K562 (cell line): ENCODE measurements around the gene ATAD5. TPM values are rescaled to one million over a fixed set of nuclear protein-coding genes. Genes with fewer than 3 reads are reported as not detected.

Experiments
- CAMTA2 ChIP-seq: fragments of 250-450 bp; sonication (Bioruptor Pico); conservative IDR thresholded peaks from 2 replicates; pipeline ENCODE4 v1.5.1; 2022
- DPF2 ChIP-seq: fragments of 450-650 bp; IDR thresholded peaks from 2 replicates; pipeline ENCODE4 v1.6.1; 2016
- EWSR1 ChIP-seq: fragments of 450-650 bp; IDR thresholded peaks from 2 replicates; pipeline ENCODE4 v1.6.1; 2018; ENCODE audit warnings: borderline replicate concordance, mild to moderate bottlenecking, low read depth, moderate library complexity; ENCODE audit not compliant: partially characterized antibody
- GABPB2 ChIP-seq: fragments of 250-450 bp; sonication (Bioruptor Pico); conservative IDR thresholded peaks from 2 replicates; pipeline ENCODE4 v1.5.1; 2021; ENCODE audit warnings: mild to moderate bottlenecking
- GMEB1 ChIP-seq: fragments of 250-450 bp; sonication (Bioruptor Pico); IDR thresholded peaks from 2 replicates; pipeline ENCODE4 v1.4.0; 2020; ENCODE audit warnings: mild to moderate bottlenecking
- HEY1 ChIP-seq: fragments of 250-450 bp; sonication (Bioruptor Pico); IDR thresholded peaks from 2 replicates; pipeline ENCODE4 v1.5.0; 2020; ENCODE audit warnings: mild to moderate bottlenecking, moderate library complexity, borderline replicate concordance
- HOMEZ ChIP-seq: fragments of 250-450 bp; sonication (Bioruptor Pico); IDR thresholded peaks from 2 replicates; pipeline ENCODE4 v1.4.0; 2020; ENCODE audit warnings: mild to moderate bottlenecking, moderate library complexity
- MAFG ChIP-seq: fragments of 450-650 bp; conservative IDR thresholded peaks from 2 replicates; pipeline ENCODE4 v1.6.1; 2016; ENCODE audit warnings: missing genetic modification characterization, missing compliant biosample characterization
- MBD1 ChIP-seq: fragments of 250-450 bp; sonication (Bioruptor Pico); IDR thresholded peaks from 2 replicates; pipeline ENCODE4 v1.8.0; 2022; ENCODE audit warnings: inconsistent platforms
- MTA2 ChIP-seq: fragments of 450-650 bp; IDR thresholded peaks from 2 replicates; pipeline ENCODE4 v1.6.1; 2016; ENCODE audit warnings: low read depth
- RBBP5 ChIP-seq: fragments of 200-600 bp; sonication (generic); IDR thresholded peaks from 2 replicates; pipeline ENCODE4 v1.6.1; 2012; ENCODE audit warnings: borderline replicate concordance, mild to moderate bottlenecking, low read length, control low read depth, inconsistent platforms; ENCODE audit not compliant: insufficient read depth, poor library complexity, severe bottlenecking
- SFPQ ChIP-seq: fragments of 200-400 bp; formaldehyde crosslinking; IDR thresholded peaks from 2 replicates; pipeline ENCODE4 v1.6.1; 2017; ENCODE audit warnings: mild to moderate bottlenecking, low read depth, low read length, moderate library complexity
- SIN3B ChIP-seq: fragments of 450-650 bp; IDR thresholded peaks from 2 replicates; pipeline ENCODE4 v1.6.1; 2017; ENCODE audit warnings: low read depth, mild to moderate bottlenecking, moderate library complexity
- SMARCE1 ChIP-seq: fragments of 450-650 bp; IDR thresholded peaks from 2 replicates; pipeline ENCODE4 v1.7.1; 2016; ENCODE audit warnings: mild to moderate bottlenecking
- TAF7 ChIP-seq: fragments of 450-650 bp; IDR thresholded peaks from 2 replicates; pipeline ENCODE4 v1.6.1; 2016; ENCODE audit warnings: missing genetic modification characterization, missing compliant biosample characterization
- ZBTB8A ChIP-seq: fragments of 450-650 bp; IDR thresholded peaks from 2 replicates; pipeline ENCODE4 v1.6.1; 2018; ENCODE audit warnings: mild to moderate bottlenecking, moderate library complexity; ENCODE audit not compliant: partially characterized antibody
- ZNF140 ChIP-seq: fragments of 250-450 bp; sonication (Bioruptor Pico); IDR thresholded peaks from 2 replicates; pipeline ENCODE4 v1.8.0; 2021; ENCODE audit warnings: moderate library complexity, mild to moderate bottlenecking, inconsistent platforms
- ZNF165 ChIP-seq: fragments of 250-450 bp; sonication (Bioruptor Pico); IDR thresholded peaks from 2 replicates; pipeline ENCODE4 v1.4.0; 2020; ENCODE audit warnings: borderline replicate concordance
- ZNF280A ChIP-seq: fragments of 450-650 bp; IDR thresholded peaks from 2 replicates; pipeline ENCODE4 v1.6.1; 2018; ENCODE audit warnings: mild to moderate bottlenecking, low read depth; ENCODE audit not compliant: partially characterized antibody
- ZNF76 ChIP-seq: fragments of 250-450 bp; sonication (Bioruptor Pico); IDR thresholded peaks from 2 replicates; pipeline ENCODE4 v1.4.0; 2020; ENCODE audit warnings: mild to moderate bottlenecking, moderate library complexity, borderline replicate concordance
- polyA plus RNA-seq, 8 experiments: library from polyadenylated mRNA; depleted of rRNA in 4 of 8; stranded (reverse) in 5 of 8; unstranded in 3 of 8; fragments of >200 nt; fragmentation: Nextera tagmentation in 2 of 8; fragmentation: Illumina TruSeq in 1 of 8; extraction: Ambion mirVana in 2 of 8; extraction: Trizol in 1 of 8; gene quantifications; 2 replicates each; pipeline versions ENCODE4 v1.2.1 to v1.2.3, GENCODE V29; 2011 to 2014; ENCODE audit warnings: inconsistent platforms in 1 of 8, missing spikeins in 1 of 8
- total RNA-seq, 7 experiments: library from RNA; depleted of rRNA in 6 of 7; stranded (reverse); fragments of >200 nt in 6 of 7; fragmentation: Illumina TruSeq in 2 of 7; extraction: Trizol in 2 of 7; gene quantifications; 2 replicates each; pipeline versions ENCODE4 v1.2.1 to v1.2.3, GENCODE V29; 2011 to 2021; ENCODE audit warnings: low replicate concordance in 1 of 7

The ATAD5 gene
- total and polyA plus RNA-seq, 9 of the 15 experiments (the other 6 are each of a cell fraction or from before 2014, with no cell fraction given), result 4.6 to 25.6 (median 19.5) TPM

- TF ChIP-seq MBD1, result no peak
- no peak for TF ChIP-seq MAFG (tag)
- no peak for TF ChIP-seq CAMTA2 (CRISPR knock-in tag)
- TF ChIP-seq EWSR1, result no peak
- TF ChIP-seq ZBTB8A, result no peak
- TF ChIP-seq ZNF140 (CRISPR knock-in tag), result no peak
- no peak for TF ChIP-seq GABPB2 (CRISPR knock-in tag)
- TF ChIP-seq DPF2, result no peak
- TF ChIP-seq SMARCE1, result no peak
- TF ChIP-seq MTA2, result no peak
- no peak for TF ChIP-seq ZNF165 (CRISPR knock-in tag)
- peak; percentile 83 for TF ChIP-seq SIN3B
- no peak for TF ChIP-seq SFPQ
- no peak for TF ChIP-seq HOMEZ (CRISPR knock-in tag)
- no peak for TF ChIP-seq ZNF280A
- TF ChIP-seq ZNF76 (CRISPR knock-in tag), result no peak
- no peak for TF ChIP-seq TAF7 (tag)
- TF ChIP-seq RBBP5, result peak; percentile 87
- TF ChIP-seq HEY1 (CRISPR knock-in tag), result no peak
- peak; percentile 92 for TF ChIP-seq GMEB1 (CRISPR knock-in tag)
Observed at GRCh38 chr17:30831663-30832437, at the start of gene ATAD5 (continued).
